ENCODE data around the gene CLIC4. TPM values are rescaled to one million over a fixed set of nuclear protein-coding genes. Genes with fewer than 3 reads are reported as not detected.

CLIC4 gene
- total RNA-seq, 3 donors from 2014 or later (not counting 1 experiment from before 2014, with no cell fraction given) = 3.8 to 11.5 (median 5.0) TPM

DNA sequence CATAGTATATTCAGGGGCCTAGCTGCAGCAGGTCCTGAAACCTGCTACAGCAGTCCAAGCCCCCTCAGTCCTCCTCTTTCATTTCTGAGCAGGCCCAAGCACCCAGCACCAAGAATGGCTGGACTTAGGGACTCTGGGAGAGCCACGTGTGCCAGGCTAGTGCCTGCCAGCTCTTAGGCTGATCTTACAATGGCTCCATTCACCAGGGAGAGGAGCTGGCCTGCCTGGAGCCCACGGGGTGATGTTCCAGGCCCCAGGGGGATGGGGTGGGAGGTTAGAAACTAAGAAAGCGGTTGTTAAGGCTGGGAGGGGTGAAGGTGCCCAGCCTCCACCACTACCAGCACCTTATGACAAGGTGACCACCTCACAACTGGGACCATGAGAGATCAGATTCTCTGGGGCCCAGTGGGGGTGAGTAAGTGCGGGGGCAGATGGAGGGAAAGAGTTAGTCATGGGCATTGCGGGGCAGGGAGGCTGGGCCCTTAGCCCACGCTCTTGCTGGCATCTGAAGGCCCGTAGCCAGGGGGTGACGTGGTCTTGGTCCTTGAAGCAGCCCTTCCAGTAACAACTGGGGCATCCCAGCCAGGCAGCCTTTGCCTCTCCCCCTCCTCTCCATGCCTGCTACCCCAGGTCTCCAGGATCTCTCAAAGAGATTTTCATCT is 30.3 kb upstream of the CLIC4 start:
- H3K27ac ChIP-seq (ENCODE audit: low read length) = no peak overlapping the region
- H3K4me1 ChIP-seq (ENCODE audit: control insufficient read depth, insufficient read depth, low read length) = peaks cover 8% of the 10 kb centered on the region
- Mint-ChIP-seq H3K4me1 (peaks cover 4 to 6% of the 10 kb centered on the region in 2 donors), H3K9me3 (no peaks in the 10 kb centered on the region), H3K4me3 (no peak overlapping the region), H3K27ac (no peak overlapping the region), H3K27me3 (ENCODE audit: low read depth in 2 of 2) (no peaks in the 10 kb centered on the region), H3K36me3 (no peaks in the 10 kb centered on the region)
- 92% methylated on average over 7 of the region's 8 CpGs for WGBS (ENCODE audit: insufficient coverage)
- TF ChIP-seq, protein P1, sequence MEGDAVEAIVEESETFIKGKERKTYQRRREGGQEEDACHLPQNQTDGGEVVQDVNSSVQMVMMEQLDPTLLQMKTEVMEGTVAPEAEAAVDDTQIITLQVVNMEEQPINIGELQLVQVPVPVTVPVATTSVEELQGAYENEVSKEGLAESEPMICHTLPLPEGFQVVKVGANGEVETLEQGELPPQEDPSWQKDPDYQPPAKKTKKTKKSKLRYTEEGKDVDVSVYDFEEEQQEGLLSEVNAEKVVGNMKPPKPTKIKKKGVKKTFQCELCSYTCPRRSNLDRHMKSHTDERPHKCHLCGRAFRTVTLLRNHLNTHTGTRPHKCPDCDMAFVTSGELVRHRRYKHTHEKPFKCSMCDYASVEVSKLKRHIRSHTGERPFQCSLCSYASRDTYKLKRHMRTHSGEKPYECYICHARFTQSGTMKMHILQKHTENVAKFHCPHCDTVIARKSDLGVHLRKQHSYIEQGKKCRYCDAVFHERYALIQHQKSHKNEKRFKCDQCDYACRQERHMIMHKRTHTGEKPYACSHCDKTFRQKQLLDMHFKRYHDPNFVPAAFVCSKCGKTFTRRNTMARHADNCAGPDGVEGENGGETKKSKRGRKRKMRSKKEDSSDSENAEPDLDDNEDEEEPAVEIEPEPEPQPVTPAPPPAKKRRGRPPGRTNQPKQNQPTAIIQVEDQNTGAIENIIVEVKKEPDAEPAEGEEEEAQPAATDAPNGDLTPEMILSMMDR (IDR thresholded peaks at IDR 0.05) = no peak
- no peaks in the 10 kb centered on the region for H3K27me3 ChIP-seq (ENCODE audit: control insufficient read depth, insufficient read depth, low read length)
- H3K4me3 ChIP-seq (ENCODE audit: low read length) = no peak overlapping the region
- no peaks in the 10 kb centered on the region for H3K9me3 ChIP-seq (ENCODE audit: control insufficient read depth, insufficient read depth, low read length)
- intact Hi-C loops (cut with micrococcal nuclease) = no loop called here
- DNase-seq = no peak
- no peak for ATAC-seq
- no peaks in the 10 kb centered on the region for H3K36me3 ChIP-seq (ENCODE audit: control insufficient read depth, insufficient read depth, low read length)

DNA sequence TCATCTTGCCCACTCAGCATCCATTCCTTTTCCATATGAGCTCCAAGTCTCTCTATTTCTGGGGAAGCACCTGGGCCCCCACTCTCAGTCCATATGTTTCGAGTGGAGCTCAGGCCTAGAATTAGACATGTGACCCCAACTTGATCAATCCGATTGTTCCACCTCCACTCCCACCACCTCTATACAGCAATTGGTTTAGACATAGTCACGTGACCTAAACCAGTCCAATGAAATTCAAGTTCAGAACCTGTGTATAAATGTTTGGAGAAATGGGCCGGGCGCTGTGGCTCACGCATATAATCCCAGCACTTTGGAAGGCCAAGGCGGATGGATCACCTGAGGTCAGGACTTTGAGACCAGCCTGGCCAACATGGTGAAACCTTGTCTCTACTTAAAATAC is 29.6 kb upstream of the CLIC4 start:
- DNase-seq = no peak
- H3K27ac ChIP-seq (ENCODE audit: low read length) = no peak overlapping the region
- Mint-ChIP-seq H3K4me3 (no peak overlapping the region), H3K27ac (no peak overlapping the region), H3K4me1 (no peaks in the 10 kb centered on the region), H3K27me3 (ENCODE audit: low read depth in 2 of 2) (no peaks in the 10 kb centered on the region), H3K36me3 (no peaks in the 10 kb centered on the region), H3K9me3 (no peaks in the 10 kb centered on the region)
- H3K4me1 ChIP-seq (ENCODE audit: control insufficient read depth, insufficient read depth, low read length) = peaks cover under 1% of the 10 kb centered on the region
- ATAC-seq = no peak
- H3K36me3 ChIP-seq (ENCODE audit: control insufficient read depth, insufficient read depth, low read length) = no peaks in the 10 kb centered on the region
- H3K27me3 ChIP-seq (ENCODE audit: control insufficient read depth, insufficient read depth, low read length) = no peaks in the 10 kb centered on the region
- no peak overlapping the region for H3K4me3 ChIP-seq (ENCODE audit: low read length)
- TF ChIP-seq, protein P1 (IDR thresholded peaks at IDR 0.05) = no peak
- 100% methylated on average over 7 of the region's 7 CpGs for WGBS (ENCODE audit: insufficient coverage)
- no peaks in the 10 kb centered on the region for H3K9me3 ChIP-seq (ENCODE audit: control insufficient read depth, insufficient read depth, low read length)
- intact Hi-C loops (cut with micrococcal nuclease) = no loop called here

DNA sequence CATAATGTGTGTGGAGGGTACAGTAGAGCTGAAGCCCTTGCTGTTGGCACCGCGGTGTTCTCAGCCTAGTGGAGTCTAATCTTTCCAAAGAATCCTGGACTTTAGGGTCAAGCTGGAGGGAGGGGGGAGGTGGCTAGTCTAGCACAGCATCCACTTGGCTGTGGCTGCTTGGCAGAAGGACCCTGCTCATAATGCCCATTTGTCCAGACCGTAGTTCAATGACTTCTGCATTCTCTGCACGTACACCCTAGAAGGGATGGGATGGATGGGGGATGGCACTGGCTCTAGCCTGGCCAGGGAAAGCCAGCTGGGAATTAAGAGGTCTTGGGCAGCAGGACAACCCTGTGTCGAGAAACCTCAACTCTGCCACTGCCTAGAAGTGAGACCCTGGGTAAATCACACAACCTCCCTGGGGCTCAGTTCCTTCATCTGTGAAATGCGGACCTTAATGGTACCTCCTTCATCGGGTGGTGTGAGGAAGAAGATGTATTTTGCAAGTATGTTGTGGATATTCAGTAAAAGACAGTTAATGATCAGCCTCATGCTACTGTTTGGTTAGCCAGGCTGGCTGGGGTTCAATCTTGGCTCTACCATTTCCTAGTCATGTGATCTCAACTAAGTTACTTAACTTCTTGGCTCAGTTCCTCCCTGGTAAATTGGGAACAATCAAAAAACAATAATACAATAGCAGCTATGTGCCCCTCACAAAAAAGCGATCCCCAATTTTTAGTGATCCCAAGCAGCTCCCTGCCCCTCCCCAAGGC is 27.2 kb upstream of the CLIC4 start:
- Mint-ChIP-seq H3K36me3 (no peaks in the 10 kb centered on the region), H3K27ac (no peak overlapping the region), H3K4me1 (peaks cover 8 to 9% of the 10 kb centered on the region in 2 donors), H3K27me3 (ENCODE audit: low read depth in 2 of 2) (no peaks in the 10 kb centered on the region), H3K9me3 (no peaks in the 10 kb centered on the region), H3K4me3 (no peak overlapping the region)
- H3K9me3 ChIP-seq (ENCODE audit: control insufficient read depth, insufficient read depth, low read length) = no peaks in the 10 kb centered on the region
- TF ChIP-seq, protein P1 (IDR thresholded peaks at IDR 0.05) = no peak
- WGBS (ENCODE audit: insufficient coverage) = 93% methylated on average over 8 of the region's 8 CpGs
- intact Hi-C loops (cut with micrococcal nuclease) = no loop called here
- H3K4me3 ChIP-seq (ENCODE audit: low read length) = no peak overlapping the region
- no peaks in the 10 kb centered on the region for H3K36me3 ChIP-seq (ENCODE audit: control insufficient read depth, insufficient read depth, low read length)
- peaks cover 5% of the 10 kb centered on the region for H3K4me1 ChIP-seq (ENCODE audit: control insufficient read depth, insufficient read depth, low read length)
- H3K27ac ChIP-seq (ENCODE audit: low read length) = no peak overlapping the region
- no peaks in the 10 kb centered on the region for H3K27me3 ChIP-seq (ENCODE audit: control insufficient read depth, insufficient read depth, low read length)
- DNase-seq (no peak), ATAC-seq (no peak)

Data from natural killer cell (primary cell).